ENCODE results near the gene SGPP2.

DNA sequence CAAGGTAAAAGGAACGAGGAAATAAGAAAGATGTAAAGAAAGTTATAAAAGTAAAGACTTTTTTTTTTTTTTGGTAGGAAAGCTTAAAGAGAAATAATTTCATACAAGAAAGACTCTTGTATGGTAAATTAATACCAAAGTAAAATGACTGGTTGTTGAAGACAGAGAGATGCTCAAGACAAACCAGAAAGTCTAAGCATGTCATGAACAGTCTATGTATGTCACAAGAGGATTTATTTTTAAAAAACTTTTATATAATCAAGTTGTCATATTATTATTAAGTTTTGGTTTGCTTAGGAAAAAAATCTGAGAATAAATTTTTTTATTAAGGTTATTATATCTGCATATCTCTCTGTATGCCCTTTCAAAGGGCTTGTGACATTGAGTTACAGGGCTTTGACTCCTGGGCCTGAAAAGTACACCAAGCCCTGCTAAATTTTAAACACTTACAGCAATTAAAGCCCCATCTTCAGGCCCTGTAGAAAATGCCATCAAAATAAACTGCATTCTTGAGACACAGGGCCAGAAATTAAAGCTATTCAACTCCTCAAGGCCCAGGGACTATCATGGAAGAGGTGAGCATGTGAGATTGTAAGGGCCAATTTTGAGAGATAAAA, 10.9 kb upstream of the SGPP2 start:
- TF ChIP-seq POLR2AphosphoS5 (IDR thresholded peaks at IDR 0.05) (no peak), POLR2A (IDR thresholded peaks at IDR 0.05) (no peak)
- TF ChIP-seq, protein P1, sequence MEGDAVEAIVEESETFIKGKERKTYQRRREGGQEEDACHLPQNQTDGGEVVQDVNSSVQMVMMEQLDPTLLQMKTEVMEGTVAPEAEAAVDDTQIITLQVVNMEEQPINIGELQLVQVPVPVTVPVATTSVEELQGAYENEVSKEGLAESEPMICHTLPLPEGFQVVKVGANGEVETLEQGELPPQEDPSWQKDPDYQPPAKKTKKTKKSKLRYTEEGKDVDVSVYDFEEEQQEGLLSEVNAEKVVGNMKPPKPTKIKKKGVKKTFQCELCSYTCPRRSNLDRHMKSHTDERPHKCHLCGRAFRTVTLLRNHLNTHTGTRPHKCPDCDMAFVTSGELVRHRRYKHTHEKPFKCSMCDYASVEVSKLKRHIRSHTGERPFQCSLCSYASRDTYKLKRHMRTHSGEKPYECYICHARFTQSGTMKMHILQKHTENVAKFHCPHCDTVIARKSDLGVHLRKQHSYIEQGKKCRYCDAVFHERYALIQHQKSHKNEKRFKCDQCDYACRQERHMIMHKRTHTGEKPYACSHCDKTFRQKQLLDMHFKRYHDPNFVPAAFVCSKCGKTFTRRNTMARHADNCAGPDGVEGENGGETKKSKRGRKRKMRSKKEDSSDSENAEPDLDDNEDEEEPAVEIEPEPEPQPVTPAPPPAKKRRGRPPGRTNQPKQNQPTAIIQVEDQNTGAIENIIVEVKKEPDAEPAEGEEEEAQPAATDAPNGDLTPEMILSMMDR (IDR thresholded peaks at IDR 0.05): no peak
